ENCODE results near the gene ARID2. TPM values are rescaled to one million over a fixed set of nuclear protein-coding genes. Genes with fewer than 3 reads are reported as not detected.

ARID2 gene
- total and polyA plus RNA-seq, 2 of the 13 experiments (the other 11 are each of a cell fraction or from before 2014, with no cell fraction given), result 15.9 to 22.2 TPM

- TF ChIP-seq, protein P1, sequence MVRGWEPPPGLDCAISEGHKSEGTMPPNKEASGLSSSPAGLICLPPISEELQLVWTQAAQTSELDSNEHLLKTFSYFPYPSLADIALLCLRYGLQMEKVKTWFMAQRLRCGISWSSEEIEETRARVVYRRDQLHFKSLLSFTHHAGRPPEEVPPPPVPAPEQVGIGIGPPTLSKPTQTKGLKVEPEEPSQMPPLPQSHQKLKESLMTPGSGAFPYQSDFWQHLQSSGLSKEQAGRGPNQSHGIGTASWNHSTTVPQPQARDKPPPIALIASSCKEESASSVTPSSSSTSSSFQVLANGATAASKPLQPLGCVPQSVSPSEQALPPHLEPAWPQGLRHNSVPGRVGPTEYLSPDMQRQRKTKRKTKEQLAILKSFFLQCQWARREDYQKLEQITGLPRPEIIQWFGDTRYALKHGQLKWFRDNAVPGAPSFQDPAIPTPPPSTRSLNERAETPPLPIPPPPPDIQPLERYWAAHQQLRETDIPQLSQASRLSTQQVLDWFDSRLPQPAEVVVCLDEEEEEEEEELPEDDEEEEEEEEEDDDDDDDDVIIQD (CRISPR knock-in tag; IDR thresholded peaks at IDR 0.05; ENCODE audit: low read depth), result no peak; the same call in 1 of the 2 replicates
- TF ChIP-seq ELF3 (CRISPR knock-in tag; IDR thresholded peaks at IDR 0.05), result peak; percentile 64
- peak; percentile 73; the same call in 1 of the 2 replicates for TF ChIP-seq CHD2 (IDR thresholded peaks at IDR 0.05; ENCODE audit: low read depth, low read length)
- TF ChIP-seq ZNF546 (CRISPR knock-in tag; conservative IDR thresholded peaks at IDR 0.05), result no peak
- peak; percentile 53; the same call in 1 of the 2 replicates for TF ChIP-seq SP4 (CRISPR knock-in tag; IDR thresholded peaks at IDR 0.05)
- TF ChIP-seq GPN1 (CRISPR knock-in tag; IDR thresholded peaks at IDR 0.05; ENCODE audit: borderline replicate concordance), result no peak
- no peak for TF ChIP-seq ATRX (CRISPR knock-in tag; IDR thresholded peaks at IDR 0.05; ENCODE audit: borderline replicate concordance)
- peak; percentile 87 for TF ChIP-seq PRDM15 (CRISPR knock-in tag; IDR thresholded peaks at IDR 0.05)
- TF ChIP-seq THRA (CRISPR knock-in tag; IDR thresholded peaks at IDR 0.05; ENCODE audit: borderline replicate concordance), result peak; percentile 76; the same call in 1 of the 2 replicates
- TF ChIP-seq, protein P2, sequence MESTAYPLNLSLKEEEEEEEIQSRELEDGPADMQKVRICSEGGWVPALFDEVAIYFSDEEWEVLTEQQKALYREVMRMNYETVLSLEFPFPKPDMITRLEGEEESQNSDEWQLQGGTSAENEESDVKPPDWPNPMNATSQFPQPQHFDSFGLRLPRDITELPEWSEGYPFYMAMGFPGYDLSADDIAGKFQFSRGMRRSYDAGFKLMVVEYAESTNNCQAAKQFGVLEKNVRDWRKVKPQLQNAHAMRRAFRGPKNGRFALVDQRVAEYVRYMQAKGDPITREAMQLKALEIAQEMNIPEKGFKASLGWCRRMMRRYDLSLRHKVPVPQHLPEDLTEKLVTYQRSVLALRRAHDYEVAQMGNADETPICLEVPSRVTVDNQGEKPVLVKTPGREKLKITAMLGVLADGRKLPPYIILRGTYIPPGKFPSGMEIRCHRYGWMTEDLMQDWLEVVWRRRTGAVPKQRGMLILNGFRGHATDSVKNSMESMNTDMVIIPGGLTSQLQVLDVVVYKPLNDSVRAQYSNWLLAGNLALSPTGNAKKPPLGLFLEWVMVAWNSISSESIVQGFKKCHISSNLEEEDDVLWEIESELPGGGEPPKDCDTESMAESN (CRISPR knock-in tag; conservative IDR thresholded peaks at IDR 0.05), result peak; percentile 88; the same call in 1 of the 2 replicates
- no peak for TF ChIP-seq ZBTB49 (CRISPR knock-in tag; IDR thresholded peaks at IDR 0.05; ENCODE audit: borderline replicate concordance)
- 0 out of 2 replicates have a peak, but pooled peaks have one; percentile 68 for TF ChIP-seq MXD1 (CRISPR knock-in tag; IDR thresholded peaks at IDR 0.05)
- no peak for TF ChIP-seq STAG1 (CRISPR knock-in tag; IDR thresholded peaks at IDR 0.05)
- TF ChIP-seq NCOR1 (IDR thresholded peaks at IDR 0.05; ENCODE audit: borderline replicate concordance, low read length), result peak; percentile 20; the same call in 1 of the 2 replicates
- no peak for TF ChIP-seq DNMT1 (CRISPR knock-in tag; IDR thresholded peaks at IDR 0.05)
- 0 out of 2 replicates have a peak, but pooled peaks have one; percentile 24 for TF ChIP-seq ZMAT3 (CRISPR knock-in tag; conservative IDR thresholded peaks at IDR 0.05)
- TF ChIP-seq ZNF253 (CRISPR knock-in tag; IDR thresholded peaks at IDR 0.05; ENCODE audit: borderline replicate concordance), result 0 out of 2 replicates have a peak, but pooled peaks have one; percentile 17
These were observed 2.1 kb upstream of the ARID2 start (continued) for GRCh38 chr12:45727301-45727979.

All from HepG2 (cell line).